Heart left ventricle (tissue), 16 donors: Measurements from ENCODE around the gene HNF1B. TPM values are rescaled to one million over a fixed set of nuclear protein-coding genes. Genes with fewer than 3 reads are reported as not detected.

Source experiments
- ATAC-seq, 4 donors: fragments of 200-7000 bp; cut with Tn5 transposase; one replicate each; pipeline ENCODE4 v1.9.1; 2020 to 2022; ENCODE audit warnings: moderate library complexity in 4 of 4, mild to moderate bottlenecking in 3 of 4, moderate number of reproducible peaks in 1 of 4
- DNase-seq, 5 donors: peaks; one replicate each; pipeline ENCODE4 v3.0.0-alpha.2; 2020
- H3K27ac ChIP-seq, 12 donors: fragments of 200-600 bp; sonication (generic) in 4 of 12; one replicate each; pipeline versions ENCODE4 v1.5.0 to v1.8.0; 2016 to 2022; ENCODE audit warnings: mild to moderate bottlenecking in 2 of 12
- H3K27me3 ChIP-seq, 9 donors: fragments of 200-600 bp; sonication (generic) in 2 of 9; one replicate each; pipeline versions ENCODE4 v1.5.1 to v1.8.0; 2016 to 2022; ENCODE audit warnings: mild to moderate bottlenecking in 3 of 9
- H3K36me3 ChIP-seq, 9 donors: fragments of 200-600 bp; sonication (generic) in 2 of 9; one replicate each; pipeline versions ENCODE4 v1.5.0 to v1.8.0; 2018 to 2022; ENCODE audit warnings: mild to moderate bottlenecking in 2 of 9
- H3K4me1 ChIP-seq, 12 donors: fragments of 200-600 bp; sonication (generic) in 4 of 12; one replicate each; pipeline versions ENCODE4 v1.5.0 to v1.8.0; 2016 to 2022; ENCODE audit warnings: mild to moderate bottlenecking in 3 of 12
- H3K4me3 ChIP-seq, 12 donors: fragments of 200-600 bp; sonication (generic) in 4 of 12; one replicate each; pipeline versions ENCODE4 v1.5.0 to v1.8.0; 2017 to 2022; ENCODE audit warnings: mild to moderate bottlenecking in 9 of 12, moderate library complexity in 4 of 12
- H3K9me3 ChIP-seq, 12 donors: fragments of 200-600 bp; sonication (generic) in 4 of 12; one replicate each; pipeline versions ENCODE4 v1.5.0 to v1.8.0; 2016 to 2022; ENCODE audit warnings: mild to moderate bottlenecking in 1 of 12
- CTCF ChIP-seq, 12 donors: fragments of 200-600 bp; sonication (generic) in 4 of 12; IDR thresholded peaks; one replicate each; pipeline versions ENCODE4 v1.5.0 to v1.8.0; 2018 to 2022; ENCODE audit warnings: antibody characterized with exemption in 12 of 12, mild to moderate bottlenecking in 5 of 12
- POLR2A ChIP-seq, 2 donors: fragments of 450-650 bp; IDR thresholded peaks; one replicate each; pipeline ENCODE4 v1.6.1; 2017; ENCODE audit warnings: antibody characterized with exemption in 2 of 2, mild to moderate bottlenecking in 2 of 2, moderate library complexity in 2 of 2
- intact Hi-C, 10 donors: fragments of 100-400 bp; cut with DNase I; formaldehyde crosslinking; loops; one replicate each; pipeline versions ENCODE4 v1.11.1 to v1.14.2; 2022
- polyA plus RNA-seq, 2 donors: library from polyadenylated mRNA; stranded (reverse); fragments of 200-250 nt; gene quantifications; one replicate each; pipeline ENCODE4 v1.2.3, GENCODE V29; 2013
- total RNA-seq, 9 donors: library from RNA; depleted of rRNA in 2 of 9; stranded (reverse); fragments of >200 nt in 2 of 9; fragmentation: NEBNext Ultra II Directional in 3 of 9; extraction: Animal tissue kit (Norgen Biotek cat#: 25700) in 3 of 9; gene quantifications; one replicate each; pipeline versions ENCODE4 v1.1.0 to v1.2.4, GENCODE V29; 2016 to 2023
- donor health status: ischemic (EF 13 %, LVEDD 7.1; RV severe dilation, severe dysfunction).
- donor health status: healthy with polysubstance abuse.
- donor health status: DM: no; HTN: yes; CAD: no.
- donor health status: DM: no; HTN: no; CAD: no.
- donor health status: ischemic (EF 25% LVEDD 6.9; RV normal size, moderate dysfunction).
- donor health status: ischemic (EF 25% LVEDD 5.7; RV mildly dilated, moderate dysfunction).
- donor health status: healthy.
- donor health status: DM: yes; HTN: yes; CAD: no.
- donor health status: ischemic (EF 35%, LVEDD 5.7; RV mildly dilated, moderate dysfunction).
- donor health status: nonischemic (EF 11% LVEDD 7.7; RV severe dilation, severe dysfunction).
- donor health status: DM: yes; HTN: yes; CAD: no.
- donor health status: PGD.
- donor health status: ischemic (EF 29% LVEDD 5.4; RV normal size, mild dysfunction).
- donor health status: nonischemic (EF 23%, LVEDD 6.1; RV moderate dilation, normal function).

Gene HNF1B
- total and polyA plus RNA-seq, 11 donors: not detected

GRCh38 chr17:37637956-37638355, 106.9 kb downstream of the HNF1B start:
- DNase-seq: no peak
- H3K27me3 ChIP-seq: no peaks in the 10 kb centered on the region
- H3K27ac ChIP-seq: no peak overlapping the region
- no peak overlapping the region for H3K4me3 ChIP-seq
- intact Hi-C loops: no loop called here
- no peaks in the 10 kb centered on the region for H3K9me3 ChIP-seq
- H3K4me1 ChIP-seq: peaks cover 0 to 27% (median 18%) of the 10 kb centered on the region in 12 donors
- no peak for ATAC-seq
- peaks cover 0 to 77% (median 73%) of the 10 kb centered on the region in 9 donors for H3K36me3 ChIP-seq
- TF ChIP-seq CTCF (IDR thresholded peaks at IDR 0.05) (no peak), POLR2A (IDR thresholded peaks at IDR 0.05) (no peak)

Other genes with a start within 250 kb of the HNF1B start
- 10 to 100 TPM; 20.0 to 52.4 (median 34.8) TPM for gene SYNRG, start 135.6 kb downstream of the HNF1B start, total RNA-seq
- 10 to 100 TPM in 1 of 2 donors, 1 to 10 TPM in 1; 5.7 to 11.7 TPM for gene SYNRG, start 135.6 kb downstream of the HNF1B start, polyA plus RNA-seq
- gene DDX52, start 101.6 kb downstream of the HNF1B start, total RNA-seq: 10 to 100 TPM in 7 of 9 donors, 1 to 10 TPM in 2; 8.9 to 20.9 (median 14.3) TPM
- gene DDX52, start 101.6 kb downstream of the HNF1B start, polyA plus RNA-seq: 10 to 100 TPM in 1 of 2 donors, 1 to 10 TPM in 1; 6.7 to 13.9 TPM
- not detected for gene TBC1D3K, start 179.4 kb upstream of the HNF1B start, total RNA-seq
- gene TBC1D3K, start 179.4 kb upstream of the HNF1B start, polyA plus RNA-seq: not detected
- 1 to 10 TPM in 8 of 9 donors, under 1 TPM in 1; 0.67 to 6.1 (median 3.1) TPM for gene TBC1D3L, start 244.0 kb upstream of the HNF1B start, total RNA-seq
- 1 to 10 TPM; 1.6 to 3.2 TPM for gene TBC1D3L, start 244.0 kb upstream of the HNF1B start, polyA plus RNA-seq